IMR-90 (cell line): ENCODE measurements around the gene PRKG2.

Experiments
- CEBPB ChIP-seq: IDR thresholded peaks from 2 replicates; pipeline ENCODE4 v1.6.1; 2012; ENCODE audit warnings: low read depth, low read length, improper control_type of control experiment
- CHD1 ChIP-seq: IDR thresholded peaks from 2 replicates; pipeline ENCODE4 v1.6.1; 2012; ENCODE audit warnings: low read depth, low read length, improper control_type of control experiment
- FOS ChIP-seq: fragments of 150-350 bp; IDR thresholded peaks from 2 replicates; pipeline ENCODE4 v1.6.1; 2016; ENCODE audit warnings: low read depth, low read length
- MAFK ChIP-seq: IDR thresholded peaks from 2 replicates; pipeline ENCODE4 v1.6.1; 2012; ENCODE audit warnings: low read depth, low read length, improper control_type of control experiment
- MAZ ChIP-seq: IDR thresholded peaks from 2 replicates; pipeline ENCODE4 v1.6.1; 2012; ENCODE audit warnings: low read depth, mild to moderate bottlenecking, low read length, improper control_type of control experiment, moderate library complexity, borderline replicate concordance
- MXI1 ChIP-seq: IDR thresholded peaks from 2 replicates; pipeline ENCODE4 v1.6.1; 2012; ENCODE audit warnings: low read depth, mild to moderate bottlenecking, low read length, moderate library complexity, borderline replicate concordance
- POLR2A ChIP-seq: IDR thresholded peaks from 2 replicates; pipeline ENCODE4 v1.6.1; 2012; ENCODE audit warnings: mild to moderate bottlenecking, low read depth, low read length
- RAD21 ChIP-seq: IDR thresholded peaks from 2 replicates; pipeline ENCODE4 v1.6.1; 2012; ENCODE audit warnings: low read length, improper control_type of control experiment
- RCOR1 ChIP-seq: IDR thresholded peaks from 2 replicates; pipeline ENCODE4 v1.6.1; 2012; ENCODE audit warnings: mild to moderate bottlenecking, low read length, improper control_type of control experiment; ENCODE audit not compliant: insufficient replicate concordance
- RFX5 ChIP-seq: IDR thresholded peaks from 2 replicates; pipeline ENCODE4 v1.8.0; 2012; ENCODE audit warnings: low read depth, mild to moderate bottlenecking, low read length, moderate library complexity
- SMC3 ChIP-seq: fragments of 150-350 bp; IDR thresholded peaks from 2 replicates; pipeline ENCODE4 v1.6.1; 2016; ENCODE audit warnings: low read depth, mild to moderate bottlenecking, antibody characterized with exemption, low read length, moderate library complexity
- TF ChIP-seq, protein P1 (sequence below): conservative IDR thresholded peaks from 2 replicates; pipeline ENCODE4 v1.5.1; 2012; ENCODE audit warnings: mild to moderate bottlenecking, low read depth, low read length, improper control_type of control experiment
- TF ChIP-seq, protein P2 (sequence below): fragments of 150-350 bp; IDR thresholded peaks from 2 replicates; pipeline ENCODE4 v1.6.1; 2017; ENCODE audit warnings: mild to moderate bottlenecking, antibody characterized with exemption, low read length, low read depth
- TF ChIP-seq, protein P3 (sequence below): fragments of 150-350 bp; IDR thresholded peaks from 2 replicates; pipeline ENCODE4 v1.6.1; 2016; ENCODE audit warnings: low read depth, mild to moderate bottlenecking, low read length, moderate library complexity, borderline replicate concordance

DNA sequence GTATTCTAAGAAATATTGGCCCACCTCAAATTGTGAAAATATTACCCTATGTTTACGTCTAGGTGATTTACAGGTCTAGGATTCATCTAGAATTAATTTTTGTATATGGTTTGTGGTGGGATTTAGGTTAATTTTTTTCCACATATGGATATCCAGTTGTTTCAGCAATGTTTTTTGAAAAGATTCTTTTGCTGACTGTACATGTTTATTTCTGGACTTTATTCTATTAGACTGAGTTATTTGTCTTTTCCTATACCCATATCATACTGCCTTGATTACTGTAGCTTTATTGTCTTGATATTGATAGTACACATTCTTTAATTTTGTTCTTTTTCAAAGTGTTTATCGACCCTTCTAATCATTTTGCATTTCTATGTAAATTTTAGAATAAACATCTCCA is 83.5 kb downstream of the PRKG2 start:
- TF ChIP-seq, protein P1, sequence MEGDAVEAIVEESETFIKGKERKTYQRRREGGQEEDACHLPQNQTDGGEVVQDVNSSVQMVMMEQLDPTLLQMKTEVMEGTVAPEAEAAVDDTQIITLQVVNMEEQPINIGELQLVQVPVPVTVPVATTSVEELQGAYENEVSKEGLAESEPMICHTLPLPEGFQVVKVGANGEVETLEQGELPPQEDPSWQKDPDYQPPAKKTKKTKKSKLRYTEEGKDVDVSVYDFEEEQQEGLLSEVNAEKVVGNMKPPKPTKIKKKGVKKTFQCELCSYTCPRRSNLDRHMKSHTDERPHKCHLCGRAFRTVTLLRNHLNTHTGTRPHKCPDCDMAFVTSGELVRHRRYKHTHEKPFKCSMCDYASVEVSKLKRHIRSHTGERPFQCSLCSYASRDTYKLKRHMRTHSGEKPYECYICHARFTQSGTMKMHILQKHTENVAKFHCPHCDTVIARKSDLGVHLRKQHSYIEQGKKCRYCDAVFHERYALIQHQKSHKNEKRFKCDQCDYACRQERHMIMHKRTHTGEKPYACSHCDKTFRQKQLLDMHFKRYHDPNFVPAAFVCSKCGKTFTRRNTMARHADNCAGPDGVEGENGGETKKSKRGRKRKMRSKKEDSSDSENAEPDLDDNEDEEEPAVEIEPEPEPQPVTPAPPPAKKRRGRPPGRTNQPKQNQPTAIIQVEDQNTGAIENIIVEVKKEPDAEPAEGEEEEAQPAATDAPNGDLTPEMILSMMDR = no peak
- TF ChIP-seq RAD21 = no peak
- no peak for TF ChIP-seq POLR2A
- TF ChIP-seq MXI1 = no peak
- TF ChIP-seq MAFK = no peak
- no peak for TF ChIP-seq RCOR1
- TF ChIP-seq SMC3 = no peak
- no peak for TF ChIP-seq CEBPB
- no peak for TF ChIP-seq RFX5
- no peak for TF ChIP-seq MAZ
- TF ChIP-seq, protein P2, sequence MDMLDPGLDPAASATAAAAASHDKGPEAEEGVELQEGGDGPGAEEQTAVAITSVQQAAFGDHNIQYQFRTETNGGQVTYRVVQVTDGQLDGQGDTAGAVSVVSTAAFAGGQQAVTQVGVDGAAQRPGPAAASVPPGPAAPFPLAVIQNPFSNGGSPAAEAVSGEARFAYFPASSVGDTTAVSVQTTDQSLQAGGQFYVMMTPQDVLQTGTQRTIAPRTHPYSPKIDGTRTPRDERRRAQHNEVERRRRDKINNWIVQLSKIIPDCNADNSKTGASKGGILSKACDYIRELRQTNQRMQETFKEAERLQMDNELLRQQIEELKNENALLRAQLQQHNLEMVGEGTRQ = no peak
- no peak for TF ChIP-seq FOS
- TF ChIP-seq, protein P3, sequence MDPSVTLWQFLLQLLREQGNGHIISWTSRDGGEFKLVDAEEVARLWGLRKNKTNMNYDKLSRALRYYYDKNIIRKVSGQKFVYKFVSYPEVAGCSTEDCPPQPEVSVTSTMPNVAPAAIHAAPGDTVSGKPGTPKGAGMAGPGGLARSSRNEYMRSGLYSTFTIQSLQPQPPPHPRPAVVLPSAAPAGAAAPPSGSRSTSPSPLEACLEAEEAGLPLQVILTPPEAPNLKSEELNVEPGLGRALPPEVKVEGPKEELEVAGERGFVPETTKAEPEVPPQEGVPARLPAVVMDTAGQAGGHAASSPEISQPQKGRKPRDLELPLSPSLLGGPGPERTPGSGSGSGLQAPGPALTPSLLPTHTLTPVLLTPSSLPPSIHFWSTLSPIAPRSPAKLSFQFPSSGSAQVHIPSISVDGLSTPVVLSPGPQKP = no peak
- TF ChIP-seq CHD1 = no peak
